HL-60 (cell line): ENCODE results near the gene ADGRL3.
"Not testable (repeated sequence)": the region's sequence is repeated elsewhere in the genome, so short reads cannot be mapped to it uniquely, and the experiment has no call there.

ENCODE experiments used
- GABPA ChIP-seq: IDR thresholded peaks from 2 replicates; pipeline ENCODE4 v1.6.1; 2012; ENCODE audit warnings: low read depth
- SPI1 ChIP-seq: IDR thresholded peaks from 2 replicates; pipeline ENCODE4 v1.6.1; 2012; ENCODE audit warnings: low read depth, mild to moderate bottlenecking, borderline replicate concordance
- TF ChIP-seq, protein P1 (sequence below): IDR thresholded peaks from one replicate; pipeline ENCODE4 v1.5.1; 2011; ENCODE audit warnings: low read length, control low read depth, inconsistent platforms; ENCODE audit not compliant: insufficient read depth
- TF ChIP-seq, protein P2 (sequence below): IDR thresholded peaks from 2 replicates; pipeline ENCODE4 v1.6.1; 2012; ENCODE audit warnings: low read depth; ENCODE audit not compliant: insufficient replicate concordance

DNA sequence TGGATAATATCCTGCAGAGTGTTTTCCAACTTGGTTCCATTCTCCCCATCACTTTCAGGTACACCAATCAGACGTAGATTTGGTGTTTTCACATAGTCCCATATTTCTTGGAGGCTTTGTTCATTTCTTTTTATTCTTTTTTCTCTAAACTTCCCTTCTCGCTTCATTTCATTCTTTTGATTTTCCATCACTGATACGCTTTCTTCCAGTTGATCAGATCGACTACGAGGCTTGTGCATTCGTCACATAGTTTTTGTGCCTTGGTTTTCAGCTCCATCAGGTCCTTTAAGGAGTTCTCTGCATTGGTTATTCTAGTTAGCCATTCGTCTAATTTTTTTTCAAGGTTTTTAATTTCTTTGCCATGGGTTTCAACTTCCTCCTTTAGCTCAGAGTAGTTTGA lies 559.1 kb downstream of the ADGRL3 start:
- TF ChIP-seq, protein P1, sequence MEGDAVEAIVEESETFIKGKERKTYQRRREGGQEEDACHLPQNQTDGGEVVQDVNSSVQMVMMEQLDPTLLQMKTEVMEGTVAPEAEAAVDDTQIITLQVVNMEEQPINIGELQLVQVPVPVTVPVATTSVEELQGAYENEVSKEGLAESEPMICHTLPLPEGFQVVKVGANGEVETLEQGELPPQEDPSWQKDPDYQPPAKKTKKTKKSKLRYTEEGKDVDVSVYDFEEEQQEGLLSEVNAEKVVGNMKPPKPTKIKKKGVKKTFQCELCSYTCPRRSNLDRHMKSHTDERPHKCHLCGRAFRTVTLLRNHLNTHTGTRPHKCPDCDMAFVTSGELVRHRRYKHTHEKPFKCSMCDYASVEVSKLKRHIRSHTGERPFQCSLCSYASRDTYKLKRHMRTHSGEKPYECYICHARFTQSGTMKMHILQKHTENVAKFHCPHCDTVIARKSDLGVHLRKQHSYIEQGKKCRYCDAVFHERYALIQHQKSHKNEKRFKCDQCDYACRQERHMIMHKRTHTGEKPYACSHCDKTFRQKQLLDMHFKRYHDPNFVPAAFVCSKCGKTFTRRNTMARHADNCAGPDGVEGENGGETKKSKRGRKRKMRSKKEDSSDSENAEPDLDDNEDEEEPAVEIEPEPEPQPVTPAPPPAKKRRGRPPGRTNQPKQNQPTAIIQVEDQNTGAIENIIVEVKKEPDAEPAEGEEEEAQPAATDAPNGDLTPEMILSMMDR = not testable (repeated sequence)
- TF ChIP-seq, protein P2, sequence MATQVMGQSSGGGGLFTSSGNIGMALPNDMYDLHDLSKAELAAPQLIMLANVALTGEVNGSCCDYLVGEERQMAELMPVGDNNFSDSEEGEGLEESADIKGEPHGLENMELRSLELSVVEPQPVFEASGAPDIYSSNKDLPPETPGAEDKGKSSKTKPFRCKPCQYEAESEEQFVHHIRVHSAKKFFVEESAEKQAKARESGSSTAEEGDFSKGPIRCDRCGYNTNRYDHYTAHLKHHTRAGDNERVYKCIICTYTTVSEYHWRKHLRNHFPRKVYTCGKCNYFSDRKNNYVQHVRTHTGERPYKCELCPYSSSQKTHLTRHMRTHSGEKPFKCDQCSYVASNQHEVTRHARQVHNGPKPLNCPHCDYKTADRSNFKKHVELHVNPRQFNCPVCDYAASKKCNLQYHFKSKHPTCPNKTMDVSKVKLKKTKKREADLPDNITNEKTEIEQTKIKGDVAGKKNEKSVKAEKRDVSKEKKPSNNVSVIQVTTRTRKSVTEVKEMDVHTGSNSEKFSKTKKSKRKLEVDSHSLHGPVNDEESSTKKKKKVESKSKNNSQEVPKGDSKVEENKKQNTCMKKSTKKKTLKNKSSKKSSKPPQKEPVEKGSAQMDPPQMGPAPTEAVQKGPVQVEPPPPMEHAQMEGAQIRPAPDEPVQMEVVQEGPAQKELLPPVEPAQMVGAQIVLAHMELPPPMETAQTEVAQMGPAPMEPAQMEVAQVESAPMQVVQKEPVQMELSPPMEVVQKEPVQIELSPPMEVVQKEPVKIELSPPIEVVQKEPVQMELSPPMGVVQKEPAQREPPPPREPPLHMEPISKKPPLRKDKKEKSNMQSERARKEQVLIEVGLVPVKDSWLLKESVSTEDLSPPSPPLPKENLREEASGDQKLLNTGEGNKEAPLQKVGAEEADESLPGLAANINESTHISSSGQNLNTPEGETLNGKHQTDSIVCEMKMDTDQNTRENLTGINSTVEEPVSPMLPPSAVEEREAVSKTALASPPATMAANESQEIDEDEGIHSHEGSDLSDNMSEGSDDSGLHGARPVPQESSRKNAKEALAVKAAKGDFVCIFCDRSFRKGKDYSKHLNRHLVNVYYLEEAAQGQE = not testable (repeated sequence)
- not testable (repeated sequence) for TF ChIP-seq SPI1, GABPA
